Type B pancreatic cell (in vitro differentiated cells): ENCODE data around the gene AGL. TPM values are rescaled to one million over a fixed set of nuclear protein-coding genes. Genes with fewer than 3 reads are reported as not detected.
A peak's percentile ranks its signal among the peaks of the same experiment; 100 is the strongest.

Source experiments
- DNase-seq: peaks from one replicate; pipeline ENCODE4 v3.0.0; 2021; ENCODE audit warnings: mixed read lengths; ENCODE audit not compliant: unreplicated experiment; ENCODE audit errors: extremely low spot score
- H3K27ac Mint-ChIP-seq: 2 replicates; pipeline ENCODE4 v1.8.0; 2021; ENCODE audit warnings: mild to moderate bottlenecking, mixed read lengths
- H3K27me3 Mint-ChIP-seq: 2 replicates; pipeline ENCODE4 v1.8.0; 2021; ENCODE audit warnings: mixed read lengths
- H3K36me3 Mint-ChIP-seq: 2 replicates; pipeline ENCODE4 v1.8.0; 2021; ENCODE audit warnings: mixed read lengths
- H3K4me1 Mint-ChIP-seq: one replicate; pipeline ENCODE4 v1.8.0; 2021; ENCODE audit warnings: mixed read lengths; ENCODE audit not compliant: unreplicated experiment
- H3K4me3 Mint-ChIP-seq: 2 replicates; pipeline ENCODE4 v1.8.0; 2021; ENCODE audit warnings: mild to moderate bottlenecking, mixed read lengths
- H3K9me3 Mint-ChIP-seq: 2 replicates; pipeline ENCODE4 v1.8.0; 2021; ENCODE audit warnings: mixed read lengths
- total RNA-seq: library from RNA; stranded (reverse); gene quantifications from 2 replicates; pipeline ENCODE4 v1.2.1, GENCODE V29; 2021; ENCODE audit warnings: low replicate concordance
- TF ChIP-seq, protein P1 (sequence below): fragments of 200-600 bp; sonication (generic); conservative IDR thresholded peaks from 2 replicates; pipeline ENCODE4 v1.5.0; 2021; ENCODE audit warnings: antibody characterized with exemption, mild to moderate bottlenecking

Gene AGL
- total RNA-seq, 1 donor from 2014 or later = 17.8 TPM

DNA sequence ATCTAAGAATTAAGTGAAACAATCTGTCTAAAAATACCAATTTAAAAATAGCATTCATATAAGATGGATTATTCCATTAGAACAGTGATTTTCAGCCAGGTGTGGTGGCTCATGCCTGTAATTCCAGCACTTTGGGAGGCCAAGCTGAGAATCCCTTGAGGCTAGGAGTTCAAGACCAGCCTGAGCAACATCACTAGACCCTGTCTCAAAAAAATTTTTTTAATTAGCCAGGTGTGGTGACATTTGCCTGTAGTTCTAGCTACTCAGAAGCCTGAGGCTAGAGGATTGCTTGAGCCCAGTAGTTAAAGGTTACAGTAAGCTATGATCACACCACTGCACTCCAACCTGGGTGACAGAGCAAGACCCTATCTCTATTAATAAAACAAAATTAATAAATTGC is 84.6 kb downstream of the AGL start:
- Mint-ChIP-seq H3K4me3 (no peak overlapping the region), H3K27ac (no peak overlapping the region), H3K36me3 (no peaks in the 10 kb centered on the region), H3K9me3 (no peaks in the 10 kb centered on the region), H3K4me1 (no peaks in the 10 kb centered on the region), H3K27me3 (peaks cover 3% of the 10 kb centered on the region)
- no peak for DNase-seq
- TF ChIP-seq, protein P1, sequence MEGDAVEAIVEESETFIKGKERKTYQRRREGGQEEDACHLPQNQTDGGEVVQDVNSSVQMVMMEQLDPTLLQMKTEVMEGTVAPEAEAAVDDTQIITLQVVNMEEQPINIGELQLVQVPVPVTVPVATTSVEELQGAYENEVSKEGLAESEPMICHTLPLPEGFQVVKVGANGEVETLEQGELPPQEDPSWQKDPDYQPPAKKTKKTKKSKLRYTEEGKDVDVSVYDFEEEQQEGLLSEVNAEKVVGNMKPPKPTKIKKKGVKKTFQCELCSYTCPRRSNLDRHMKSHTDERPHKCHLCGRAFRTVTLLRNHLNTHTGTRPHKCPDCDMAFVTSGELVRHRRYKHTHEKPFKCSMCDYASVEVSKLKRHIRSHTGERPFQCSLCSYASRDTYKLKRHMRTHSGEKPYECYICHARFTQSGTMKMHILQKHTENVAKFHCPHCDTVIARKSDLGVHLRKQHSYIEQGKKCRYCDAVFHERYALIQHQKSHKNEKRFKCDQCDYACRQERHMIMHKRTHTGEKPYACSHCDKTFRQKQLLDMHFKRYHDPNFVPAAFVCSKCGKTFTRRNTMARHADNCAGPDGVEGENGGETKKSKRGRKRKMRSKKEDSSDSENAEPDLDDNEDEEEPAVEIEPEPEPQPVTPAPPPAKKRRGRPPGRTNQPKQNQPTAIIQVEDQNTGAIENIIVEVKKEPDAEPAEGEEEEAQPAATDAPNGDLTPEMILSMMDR = no peak

DNA sequence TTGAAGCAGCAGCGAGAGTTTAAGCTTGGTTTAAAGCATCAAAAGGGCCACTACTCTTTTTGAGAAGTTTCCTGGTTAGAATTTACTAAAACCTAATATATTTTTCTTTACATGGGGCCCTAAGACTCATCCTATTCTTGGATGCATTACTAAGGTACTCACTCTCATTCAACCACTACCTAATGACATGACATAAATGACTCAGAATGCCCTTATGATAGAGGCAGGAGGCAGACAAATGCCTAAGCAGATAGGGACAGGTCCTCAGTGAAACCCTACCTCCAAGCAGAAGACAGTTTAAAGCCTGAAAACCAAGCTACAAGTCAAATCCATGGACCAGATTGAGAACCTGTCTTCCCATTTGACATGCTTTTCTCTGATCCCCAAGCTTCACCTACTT is 85.4 kb downstream of the AGL start:
- no peaks in the 10 kb centered on the region for H3K9me3 Mint-ChIP-seq
- H3K36me3 Mint-ChIP-seq = no peaks in the 10 kb centered on the region
- DNase-seq = no peak
- no peak overlapping the region for H3K4me3 Mint-ChIP-seq
- H3K27ac Mint-ChIP-seq = no peak overlapping the region
- TF ChIP-seq, protein P1 = no peak
- no peaks in the 10 kb centered on the region for H3K4me1 Mint-ChIP-seq
- peaks cover 3% of the 10 kb centered on the region for H3K27me3 Mint-ChIP-seq

DNA sequence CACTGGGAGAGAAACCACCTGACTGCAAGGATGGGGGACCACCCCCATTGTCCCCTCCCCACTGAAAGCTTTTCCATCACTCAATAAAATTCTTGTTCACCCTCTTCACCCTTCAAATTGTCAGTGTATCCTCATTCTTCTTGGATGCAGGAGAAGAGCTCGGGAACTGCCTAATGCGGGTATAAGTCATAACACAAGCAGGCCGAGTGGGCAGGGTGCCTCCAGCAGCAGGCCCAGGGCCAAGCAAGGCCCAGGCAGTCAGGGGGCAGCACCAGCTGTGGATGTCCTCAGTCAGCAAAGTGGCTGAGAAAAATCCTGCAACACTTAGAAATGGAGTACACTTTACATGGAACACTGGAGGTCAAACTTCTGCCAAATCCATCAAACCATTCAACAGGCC is 85.9 kb downstream of the AGL start:
- TF ChIP-seq, protein P1 = no peak
- Mint-ChIP-seq H3K9me3 (no peaks in the 10 kb centered on the region), H3K27me3 (peaks cover 3% of the 10 kb centered on the region), H3K36me3 (no peaks in the 10 kb centered on the region), H3K4me3 (no peak overlapping the region), H3K27ac (no peak overlapping the region), H3K4me1 (no peaks in the 10 kb centered on the region)
- DNase-seq = no peak

DNA sequence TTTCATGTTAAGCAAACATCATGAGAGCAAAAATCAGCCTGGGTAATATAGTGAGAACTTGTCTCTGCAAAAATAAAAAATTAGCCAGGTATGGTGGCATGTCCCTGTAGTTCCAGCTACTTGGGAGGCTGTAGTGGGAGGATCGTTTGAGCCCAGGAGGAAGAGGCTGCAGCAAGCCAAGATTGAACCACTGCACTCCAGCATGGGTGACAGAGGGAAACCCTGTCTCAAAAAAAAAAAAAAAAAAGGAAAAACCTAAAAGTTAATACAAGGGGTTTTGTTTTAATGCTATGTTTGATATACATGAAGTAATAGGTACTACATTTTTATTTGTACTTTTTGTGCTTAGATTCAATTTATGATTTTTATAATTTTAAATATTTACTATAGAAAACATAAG is 92.6 kb downstream of the AGL start:
- peaks cover 10% of the 10 kb centered on the region for H3K4me1 Mint-ChIP-seq
- TF ChIP-seq, protein P1 = no peak
- peak overlapping the region; percentile 80 for H3K27ac Mint-ChIP-seq
- no peaks in the 10 kb centered on the region for H3K36me3 Mint-ChIP-seq
- no peak overlapping the region for H3K4me3 Mint-ChIP-seq
- H3K9me3 Mint-ChIP-seq = no peaks in the 10 kb centered on the region
- no peaks in the 10 kb centered on the region for H3K27me3 Mint-ChIP-seq
- no peak for DNase-seq

DNA sequence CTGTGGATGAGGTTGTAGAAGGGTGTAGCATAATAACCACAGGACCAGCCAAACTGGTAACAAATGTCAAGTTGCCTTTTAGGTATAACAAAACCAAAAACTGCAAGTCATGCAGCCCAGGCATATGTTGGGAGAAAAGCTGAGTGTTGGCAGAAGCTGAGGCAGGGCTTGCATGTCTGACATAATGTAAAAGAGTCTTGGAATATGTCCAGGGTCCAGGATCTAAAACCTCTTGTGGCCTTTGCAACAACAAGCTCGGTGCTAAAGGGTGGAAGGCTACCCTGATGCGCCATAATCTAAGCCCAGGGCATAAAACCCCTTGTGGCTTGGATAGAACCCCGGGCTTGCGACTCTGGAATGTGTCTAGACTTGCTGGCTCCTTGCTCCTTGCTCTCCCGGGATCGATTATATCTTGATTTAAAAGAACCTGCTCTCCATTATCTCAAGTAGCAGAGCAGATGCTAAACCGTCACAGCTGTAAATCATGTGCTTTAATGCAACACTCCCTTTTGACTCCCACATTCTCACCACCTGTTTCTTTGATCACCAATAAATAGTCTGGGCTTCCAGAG is 93.1 kb downstream of the AGL start:
- no peaks in the 10 kb centered on the region for H3K9me3 Mint-ChIP-seq
- H3K4me1 Mint-ChIP-seq = peaks cover 10% of the 10 kb centered on the region
- no peaks in the 10 kb centered on the region for H3K36me3 Mint-ChIP-seq
- H3K4me3 Mint-ChIP-seq = no peak overlapping the region
- peak overlapping the region; percentile 80 for H3K27ac Mint-ChIP-seq
- H3K27me3 Mint-ChIP-seq = no peaks in the 10 kb centered on the region
- no peak for DNase-seq
- TF ChIP-seq, protein P1 = no peak

DNA sequence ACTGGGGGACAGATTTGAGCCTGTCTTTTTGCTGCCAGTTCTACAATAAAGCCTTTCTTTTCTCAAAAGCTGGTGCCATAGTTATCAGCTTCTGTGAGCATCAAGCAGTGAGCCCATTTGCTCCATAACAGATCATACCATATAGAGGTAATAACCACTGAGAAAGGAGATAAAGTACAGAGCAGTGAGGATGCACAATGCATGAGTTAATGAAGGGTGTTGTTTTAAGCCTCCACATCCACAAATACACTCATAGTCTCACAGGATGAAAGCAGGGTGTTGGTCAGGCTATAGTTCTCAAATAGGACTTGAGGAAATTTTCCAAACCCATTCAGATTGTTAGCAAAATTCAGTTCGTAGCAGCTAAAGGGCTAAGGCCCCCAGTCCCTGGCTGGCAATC is 94.0 kb downstream of the AGL start:
- TF ChIP-seq, protein P1 = no peak
- Mint-ChIP-seq H3K4me3 (no peak overlapping the region), H3K27me3 (no peaks in the 10 kb centered on the region), H3K9me3 (no peaks in the 10 kb centered on the region), H3K36me3 (no peaks in the 10 kb centered on the region), H3K4me1 (peaks cover 10% of the 10 kb centered on the region), H3K27ac (peak overlapping the region; percentile 80)
- no peak for DNase-seq
